ENCODE measurements around the gene PHLPP2.

PHLPP2 gene, protein sequence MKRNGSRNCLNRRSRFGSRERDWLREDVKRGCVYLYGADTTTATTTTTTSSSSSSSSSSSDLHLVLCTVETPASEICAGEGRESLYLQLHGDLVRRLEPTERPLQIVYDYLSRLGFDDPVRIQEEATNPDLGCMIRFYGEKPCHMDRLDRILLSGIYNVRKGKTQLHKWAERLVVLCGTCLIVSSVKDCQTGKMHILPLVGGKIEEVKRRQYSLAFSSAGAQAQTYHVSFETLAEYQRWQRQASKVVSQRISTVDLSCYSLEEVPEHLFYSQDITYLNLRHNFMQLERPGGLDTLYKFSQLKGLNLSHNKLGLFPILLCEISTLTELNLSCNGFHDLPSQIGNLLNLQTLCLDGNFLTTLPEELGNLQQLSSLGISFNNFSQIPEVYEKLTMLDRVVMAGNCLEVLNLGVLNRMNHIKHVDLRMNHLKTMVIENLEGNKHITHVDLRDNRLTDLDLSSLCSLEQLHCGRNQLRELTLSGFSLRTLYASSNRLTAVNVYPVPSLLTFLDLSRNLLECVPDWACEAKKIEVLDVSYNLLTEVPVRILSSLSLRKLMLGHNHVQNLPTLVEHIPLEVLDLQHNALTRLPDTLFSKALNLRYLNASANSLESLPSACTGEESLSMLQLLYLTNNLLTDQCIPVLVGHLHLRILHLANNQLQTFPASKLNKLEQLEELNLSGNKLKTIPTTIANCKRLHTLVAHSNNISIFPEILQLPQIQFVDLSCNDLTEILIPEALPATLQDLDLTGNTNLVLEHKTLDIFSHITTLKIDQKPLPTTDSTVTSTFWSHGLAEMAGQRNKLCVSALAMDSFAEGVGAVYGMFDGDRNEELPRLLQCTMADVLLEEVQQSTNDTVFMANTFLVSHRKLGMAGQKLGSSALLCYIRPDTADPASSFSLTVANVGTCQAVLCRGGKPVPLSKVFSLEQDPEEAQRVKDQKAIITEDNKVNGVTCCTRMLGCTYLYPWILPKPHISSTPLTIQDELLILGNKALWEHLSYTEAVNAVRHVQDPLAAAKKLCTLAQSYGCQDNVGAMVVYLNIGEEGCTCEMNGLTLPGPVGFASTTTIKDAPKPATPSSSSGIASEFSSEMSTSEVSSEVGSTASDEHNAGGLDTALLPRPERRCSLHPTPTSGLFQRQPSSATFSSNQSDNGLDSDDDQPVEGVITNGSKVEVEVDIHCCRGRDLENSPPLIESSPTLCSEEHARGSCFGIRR (N-terminal part only)

GRCh38 chr16:71724320-71724751 is at the start of gene PHLPP2:
PHLPP2 (minus strand) TSS chr16:71724701; CDS start chr16:71714795, 9,906 bp downstream.
- Histone ChIP-seq H3K9me2 (replicated peaks; ENCODE audit: low read depth, low read length) (no peaks in the 10 kb centered on the region), H3K36me3 (ENCODE audit: insufficient read depth, low read length) (no peaks in the 10 kb centered on the region), H3K9ac (ENCODE audit: low read depth, low read length, poor library complexity, severe bottlenecking) (peak within 1 kb of the TSS; percentile 45), H3K9me3 (ENCODE audit: insufficient read depth, low read depth, low read length) (no peaks in the 10 kb centered on the region), H3K4me1 (ENCODE audit: insufficient read depth, low read length, poor library complexity, severe bottlenecking) (peaks cover 19% of the 10 kb centered on the region), H2AFZ (ENCODE audit: low read length) (peak within 1 kb of the TSS; percentile 92), H3K27me3 (ENCODE audit: insufficient read depth, low read length, poor library complexity, severe bottlenecking) (no peaks in the 10 kb centered on the region), H3K4me3 (ENCODE audit: low read length, poor library complexity, severe bottlenecking) (peak within 1 kb of the TSS; percentile 85), H4K20me1 (ENCODE audit: insufficient read depth, low read length, poor library complexity, severe bottlenecking) (peaks cover 4% of the 10 kb centered on the region), H3F3A (ENCODE audit: low read depth) (0 out of 2 replicates have a peak, but pooled peaks cover 5% of the 10 kb centered on the region), H3K4me2 (ENCODE audit: low read depth, low read length, poor library complexity, severe bottlenecking) (peak within 1 kb of the TSS; percentile 76), H3K79me2 (ENCODE audit: insufficient read depth, low read length) (peaks cover 22% of the 10 kb centered on the region)
- TF ChIP-seq CTCF (conservative IDR thresholded peaks at IDR 0.05; ENCODE audit: low read length), result no peak
- no peak for TF ChIP-seq EZH2phosphoT487 (IDR thresholded peaks at IDR 0.05; ENCODE audit: borderline replicate concordance)

DNA sequence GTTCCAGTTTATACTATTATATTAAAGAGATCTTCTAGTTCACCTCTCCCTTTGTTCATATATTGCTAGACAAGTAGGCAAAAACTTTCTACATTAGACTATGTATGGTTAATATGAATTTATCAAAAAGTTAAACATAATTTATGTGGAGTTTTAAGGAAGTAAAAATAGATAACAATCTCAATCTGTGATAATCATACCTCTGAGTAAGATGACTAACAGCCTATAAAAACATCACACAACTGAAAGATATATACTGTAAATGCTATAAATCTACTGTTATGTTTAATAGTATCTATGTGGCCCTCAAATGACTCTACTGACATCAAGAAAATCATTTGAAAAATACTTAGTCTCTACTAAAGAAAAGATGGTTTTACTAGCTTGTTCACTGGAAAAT is 47.1 kb upstream of the PHLPP2 start:
- Histone ChIP-seq H3K9me2 (replicated peaks; ENCODE audit: low read depth, low read length) (no peaks in the 10 kb centered on the region), H4K20me1 (ENCODE audit: insufficient read depth, low read length, poor library complexity, severe bottlenecking) (peaks cover 13% of the 10 kb centered on the region), H3K4me1 (ENCODE audit: insufficient read depth, low read length, poor library complexity, severe bottlenecking) (no peaks in the 10 kb centered on the region), H3K9ac (ENCODE audit: low read depth, low read length, poor library complexity, severe bottlenecking) (no peak overlapping the region), H2AFZ (ENCODE audit: low read length) (no peak overlapping the region), H3F3A (ENCODE audit: low read depth) (no peaks in the 10 kb centered on the region), H3K4me3 (ENCODE audit: low read length, poor library complexity, severe bottlenecking) (no peak overlapping the region), H3K27me3 (ENCODE audit: insufficient read depth, low read length, poor library complexity, severe bottlenecking) (no peaks in the 10 kb centered on the region), H3K4me2 (ENCODE audit: low read depth, low read length, poor library complexity, severe bottlenecking) (no peak overlapping the region), H3K79me2 (ENCODE audit: insufficient read depth, low read length) (peaks cover 4% of the 10 kb centered on the region; the same call in 1 of the 2 replicates), H3K36me3 (ENCODE audit: insufficient read depth, low read length) (peaks cover 71% of the 10 kb centered on the region), H3K9me3 (ENCODE audit: insufficient read depth, low read depth, low read length) (no peaks in the 10 kb centered on the region)
- no peak for TF ChIP-seq EZH2phosphoT487 (IDR thresholded peaks at IDR 0.05; ENCODE audit: borderline replicate concordance)
- TF ChIP-seq CTCF (conservative IDR thresholded peaks at IDR 0.05; ENCODE audit: low read length), result no peak

GRCh38 chr16:71769222-71769621 is 44.7 kb upstream of the PHLPP2 start:
- Histone ChIP-seq H3K9me2 (replicated peaks; ENCODE audit: low read depth, low read length) (no peaks in the 10 kb centered on the region), H3K4me3 (ENCODE audit: low read length, poor library complexity, severe bottlenecking) (no peak overlapping the region), H2AFZ (ENCODE audit: low read length) (no peak overlapping the region), H3K36me3 (ENCODE audit: insufficient read depth, low read length) (peaks cover 70% of the 10 kb centered on the region), H3K79me2 (ENCODE audit: insufficient read depth, low read length) (no peaks in the 10 kb centered on the region), H4K20me1 (ENCODE audit: insufficient read depth, low read length, poor library complexity, severe bottlenecking) (peaks cover 13% of the 10 kb centered on the region), H3K9me3 (ENCODE audit: insufficient read depth, low read depth, low read length) (no peaks in the 10 kb centered on the region), H3K4me1 (ENCODE audit: insufficient read depth, low read length, poor library complexity, severe bottlenecking) (no peaks in the 10 kb centered on the region), H3F3A (ENCODE audit: low read depth) (no peaks in the 10 kb centered on the region), H3K27me3 (ENCODE audit: insufficient read depth, low read length, poor library complexity, severe bottlenecking) (no peaks in the 10 kb centered on the region), H3K9ac (ENCODE audit: low read depth, low read length, poor library complexity, severe bottlenecking) (no peak overlapping the region), H3K4me2 (ENCODE audit: low read depth, low read length, poor library complexity, severe bottlenecking) (no peak overlapping the region)
- TF ChIP-seq CTCF (conservative IDR thresholded peaks at IDR 0.05; ENCODE audit: low read length) (no peak), EZH2phosphoT487 (IDR thresholded peaks at IDR 0.05; ENCODE audit: borderline replicate concordance) (no peak)
